Loucy (cell line): ENCODE results near the gene SERPINA9.

Experiments used
- EZH2phosphoT487 ChIP-seq: fragments of 200-600 bp; IDR thresholded peaks from 2 replicates; pipeline ENCODE4 v1.6.1; 2018; ENCODE audit warnings: antibody characterized with exemption, mild to moderate bottlenecking, moderate library complexity, borderline replicate concordance
- TF ChIP-seq, protein P1 (sequence below): fragments of 200-600 bp; sonication (generic); conservative IDR thresholded peaks from 2 replicates; pipeline ENCODE4 v1.5.1; 2014; ENCODE audit warnings: mild to moderate bottlenecking, antibody characterized with exemption, low read length

DNA sequence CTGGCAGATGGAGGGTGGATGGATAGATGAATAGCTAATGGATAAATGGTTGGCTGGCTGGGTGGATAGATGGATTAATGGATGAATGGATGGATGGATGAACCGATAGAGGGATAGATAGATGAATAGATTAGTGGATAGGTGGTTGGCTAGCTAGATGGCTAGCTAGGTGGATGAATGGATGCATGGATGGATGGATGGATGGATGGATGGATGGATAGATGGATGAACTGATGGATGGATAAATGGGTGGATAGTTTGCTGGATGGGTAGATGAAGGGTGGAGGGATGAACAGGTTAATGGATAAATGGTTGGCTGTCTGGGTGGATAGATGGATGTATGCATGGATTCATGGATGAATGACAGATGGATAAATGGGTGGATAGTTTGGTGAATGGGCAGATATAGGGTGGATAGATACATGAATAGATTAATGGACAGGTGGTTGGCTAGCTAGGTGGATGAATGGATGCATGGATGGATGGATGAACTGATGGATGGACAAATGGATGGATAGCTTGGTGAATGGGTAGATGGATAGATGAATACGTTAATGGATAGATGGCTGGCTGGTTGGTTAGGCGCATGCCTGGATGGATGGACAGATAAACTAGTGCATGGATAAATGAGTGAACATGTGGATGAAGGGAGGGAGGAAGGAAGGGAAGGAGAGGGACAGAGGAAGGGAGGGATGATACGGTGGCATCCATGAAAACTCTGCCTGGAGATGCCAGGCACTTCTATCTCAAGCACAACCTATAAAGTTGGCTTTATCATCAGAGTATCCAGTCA, 8.1 kb downstream of the SERPINA9 start:
- TF ChIP-seq, protein P1, sequence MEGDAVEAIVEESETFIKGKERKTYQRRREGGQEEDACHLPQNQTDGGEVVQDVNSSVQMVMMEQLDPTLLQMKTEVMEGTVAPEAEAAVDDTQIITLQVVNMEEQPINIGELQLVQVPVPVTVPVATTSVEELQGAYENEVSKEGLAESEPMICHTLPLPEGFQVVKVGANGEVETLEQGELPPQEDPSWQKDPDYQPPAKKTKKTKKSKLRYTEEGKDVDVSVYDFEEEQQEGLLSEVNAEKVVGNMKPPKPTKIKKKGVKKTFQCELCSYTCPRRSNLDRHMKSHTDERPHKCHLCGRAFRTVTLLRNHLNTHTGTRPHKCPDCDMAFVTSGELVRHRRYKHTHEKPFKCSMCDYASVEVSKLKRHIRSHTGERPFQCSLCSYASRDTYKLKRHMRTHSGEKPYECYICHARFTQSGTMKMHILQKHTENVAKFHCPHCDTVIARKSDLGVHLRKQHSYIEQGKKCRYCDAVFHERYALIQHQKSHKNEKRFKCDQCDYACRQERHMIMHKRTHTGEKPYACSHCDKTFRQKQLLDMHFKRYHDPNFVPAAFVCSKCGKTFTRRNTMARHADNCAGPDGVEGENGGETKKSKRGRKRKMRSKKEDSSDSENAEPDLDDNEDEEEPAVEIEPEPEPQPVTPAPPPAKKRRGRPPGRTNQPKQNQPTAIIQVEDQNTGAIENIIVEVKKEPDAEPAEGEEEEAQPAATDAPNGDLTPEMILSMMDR = no peak
- no peak for TF ChIP-seq EZH2phosphoT487
